Tibial artery (tissue), 4 donors: ENCODE data around the gene ATP6V0D1.

Experiments
- DNase-seq, 2 donors: peaks; one replicate each; pipeline ENCODE4 v3.0.0-alpha.2; 2019
- H3K27ac ChIP-seq, 2 donors: fragments of 200-600 bp; sonication (generic) in 1 of 2; 1 replicate in 1 of 2; 2 replicates in 1 of 2; pipeline ENCODE4 v1.5.1; 2018 to 2019; ENCODE audit warnings: mild to moderate bottlenecking in 1 of 2
- H3K27me3 ChIP-seq, 2 donors: fragments of 200-600 bp; sonication (generic) in 1 of 2; one replicate each; pipeline versions ENCODE4 v1.5.1 to v1.6.0; 2016 to 2019
- H3K36me3 ChIP-seq, 3 donors: fragments of 200-600 bp; sonication (generic) in 2 of 3; one replicate each; pipeline ENCODE4 v1.5.1; 2016 to 2019; ENCODE audit warnings: mild to moderate bottlenecking in 2 of 3
- H3K4me1 ChIP-seq, 4 donors: fragments of 200-600 bp; sonication (generic) in 2 of 4; 1 replicate in 3 of 4; 2 replicates in 1 of 4; pipeline ENCODE4 v1.5.1; 2016 to 2019
- H3K4me3 ChIP-seq, 2 donors: fragments of 200-600 bp; sonication (generic) in 1 of 2; 1 replicate in 1 of 2; 2 replicates in 1 of 2; pipeline ENCODE4 v1.5.1; 2018 to 2019; ENCODE audit warnings: mild to moderate bottlenecking in 2 of 2
- H3K9me3 ChIP-seq, 3 donors: fragments of 200-600 bp; sonication (generic) in 1 of 3; one replicate each; pipeline ENCODE4 v1.5.1; 2016 to 2019
- intact Hi-C: fragments of 100-400 bp; cut with DNase I; formaldehyde crosslinking; loops from one replicate; pipeline ENCODE4 v1.15.0; 2023; ENCODE audit warnings: low total_unique reads
- TF ChIP-seq, protein P1 (sequence below), 2 experiments: fragments of 200-600 bp in 1 of 2; fragments of 450-650 bp in 1 of 2; IDR thresholded peaks; one replicate each; pipeline ENCODE4 v1.5.1; 2017 to 2019; ENCODE audit warnings: antibody characterized with exemption in 2 of 2, mild to moderate bottlenecking in 1 of 2, moderate library complexity in 1 of 2

Gene ATP6V0D1

DNA sequence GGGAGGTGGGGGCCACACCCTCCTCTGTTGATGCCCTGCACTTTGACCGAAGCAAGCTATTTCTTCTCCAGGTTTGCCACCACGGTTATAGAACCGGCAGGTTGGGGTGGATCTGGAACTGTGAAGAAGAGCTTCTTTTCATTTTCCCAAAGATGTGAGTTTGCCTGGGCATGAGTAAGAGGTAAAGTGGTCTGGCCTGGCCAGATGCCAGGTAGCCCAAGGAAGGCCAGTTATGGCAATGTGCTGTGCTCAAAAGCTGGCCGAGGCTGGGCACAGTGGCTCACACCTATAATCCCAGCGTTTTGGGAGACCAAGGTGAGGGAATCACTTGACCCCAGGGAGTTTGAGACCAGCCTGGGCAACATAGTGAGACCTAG is 18.7 kb downstream of the ATP6V0D1 start:
- no peak overlapping the region for H3K27ac ChIP-seq
- DNase-seq, result no peak

GRCh38 chr16:67461600-67462278 is 19.2 kb downstream of the ATP6V0D1 start:
- DNase-seq, result no peak
- intact Hi-C loops, result loop anchor here (5.0 kb wide), 1 partner anchor 34 kb away; no protein-coding TSS in a partner anchor
- Histone ChIP-seq H3K27me3 (no peaks in the 10 kb centered on the region), H3K27ac (no peak overlapping the region), H3K36me3 (no peaks in the 10 kb centered on the region), H3K9me3 (no peaks in the 10 kb centered on the region), H3K4me3 (no peak overlapping the region), H3K4me1 (peaks cover 0 to 81% (median 61%) of the 10 kb centered on the region in 4 donors)
- TF ChIP-seq, protein P1, sequence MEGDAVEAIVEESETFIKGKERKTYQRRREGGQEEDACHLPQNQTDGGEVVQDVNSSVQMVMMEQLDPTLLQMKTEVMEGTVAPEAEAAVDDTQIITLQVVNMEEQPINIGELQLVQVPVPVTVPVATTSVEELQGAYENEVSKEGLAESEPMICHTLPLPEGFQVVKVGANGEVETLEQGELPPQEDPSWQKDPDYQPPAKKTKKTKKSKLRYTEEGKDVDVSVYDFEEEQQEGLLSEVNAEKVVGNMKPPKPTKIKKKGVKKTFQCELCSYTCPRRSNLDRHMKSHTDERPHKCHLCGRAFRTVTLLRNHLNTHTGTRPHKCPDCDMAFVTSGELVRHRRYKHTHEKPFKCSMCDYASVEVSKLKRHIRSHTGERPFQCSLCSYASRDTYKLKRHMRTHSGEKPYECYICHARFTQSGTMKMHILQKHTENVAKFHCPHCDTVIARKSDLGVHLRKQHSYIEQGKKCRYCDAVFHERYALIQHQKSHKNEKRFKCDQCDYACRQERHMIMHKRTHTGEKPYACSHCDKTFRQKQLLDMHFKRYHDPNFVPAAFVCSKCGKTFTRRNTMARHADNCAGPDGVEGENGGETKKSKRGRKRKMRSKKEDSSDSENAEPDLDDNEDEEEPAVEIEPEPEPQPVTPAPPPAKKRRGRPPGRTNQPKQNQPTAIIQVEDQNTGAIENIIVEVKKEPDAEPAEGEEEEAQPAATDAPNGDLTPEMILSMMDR (IDR thresholded peaks at IDR 0.05), result no peak

More for the DNA sequence above, 18.7 kb downstream of the ATP6V0D1 start:
- intact Hi-C loops, result loop anchor here (5.0 kb wide), 1 partner anchor 35 kb away; no protein-coding TSS in a partner anchor
- peaks cover 0 to 76% (median 57%) of the 10 kb centered on the region in 4 donors for H3K4me1 ChIP-seq
- H3K9me3 ChIP-seq, result no peaks in the 10 kb centered on the region
- TF ChIP-seq, protein P1 (IDR thresholded peaks at IDR 0.05), result no peak
- no peaks in the 10 kb centered on the region for H3K27me3 ChIP-seq
- H3K4me3 ChIP-seq, result no peak overlapping the region
- H3K36me3 ChIP-seq, result no peaks in the 10 kb centered on the region

DNA sequence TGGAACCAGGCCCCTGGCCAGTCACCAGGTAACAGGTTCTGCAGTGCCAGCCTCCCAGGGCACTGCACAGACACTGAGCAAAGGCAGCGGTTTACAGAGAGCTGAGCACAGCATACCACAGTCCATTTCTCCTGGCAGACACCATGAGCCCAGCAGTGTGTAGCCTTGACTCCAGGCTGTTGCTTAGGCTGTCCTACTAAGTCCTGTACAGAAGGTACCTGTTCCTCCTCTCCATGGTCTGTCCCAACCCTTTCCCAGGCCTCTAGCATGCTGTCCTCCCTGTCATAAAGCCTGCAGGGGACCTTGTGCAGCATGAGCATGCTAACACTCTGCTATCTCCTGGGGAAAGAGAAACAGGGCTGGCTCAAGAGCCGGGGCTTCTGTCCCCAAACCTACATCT is 20.0 kb downstream of the ATP6V0D1 start:
- H3K4me1 ChIP-seq, result peaks cover 0 to 86% (median 63%) of the 10 kb centered on the region in 4 donors
- H3K4me3 ChIP-seq, result no peak overlapping the region
- no peaks in the 10 kb centered on the region for H3K36me3 ChIP-seq
- no peak overlapping the region for H3K27ac ChIP-seq
- H3K27me3 ChIP-seq, result no peaks in the 10 kb centered on the region
- TF ChIP-seq, protein P1 (IDR thresholded peaks at IDR 0.05), result no peak
- no peak for DNase-seq
- intact Hi-C loops, result loop anchor here (5.0 kb wide), 1 partner anchor 34 kb away; no protein-coding TSS in a partner anchor
- no peaks in the 10 kb centered on the region for H3K9me3 ChIP-seq

GRCh38 chr16:67460168-67460567 is 20.8 kb downstream of the ATP6V0D1 start:
- TF ChIP-seq, protein P1 (IDR thresholded peaks at IDR 0.05), result no peak
- no peaks in the 10 kb centered on the region for H3K36me3 ChIP-seq
- intact Hi-C loops, result loop anchor here (5.0 kb wide), 1 partner anchor 33 kb away; no protein-coding TSS in a partner anchor
- H3K27ac ChIP-seq, result peak overlapping the region in 1 of 2 donors; percentile 54
- H3K4me3 ChIP-seq, result no peak overlapping the region
- no peaks in the 10 kb centered on the region for H3K27me3 ChIP-seq
- no peaks in the 10 kb centered on the region for H3K9me3 ChIP-seq
- no peak for DNase-seq
- peaks cover 0 to 85% (median 57%) of the 10 kb centered on the region in 4 donors for H3K4me1 ChIP-seq

DNA sequence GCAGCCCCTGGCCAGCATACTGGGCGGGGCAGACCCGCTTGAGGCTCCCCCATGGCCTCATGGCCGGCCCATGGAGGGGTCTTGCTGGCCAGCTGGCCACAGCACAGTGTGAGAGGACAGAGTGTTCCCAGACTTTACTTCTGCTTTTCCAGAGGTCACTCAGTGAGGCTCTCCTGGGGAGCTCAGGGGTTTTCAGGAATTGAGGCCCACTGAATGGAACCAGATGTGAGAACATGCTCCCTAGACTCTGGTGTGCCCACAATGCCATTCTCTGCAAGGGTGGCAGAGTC is 21.2 kb downstream of the ATP6V0D1 start:
- DNase-seq, result no peak
- H3K4me3 ChIP-seq, result no peak overlapping the region
- no peaks in the 10 kb centered on the region for H3K27me3 ChIP-seq
- H3K4me1 ChIP-seq, result peaks cover 0 to 83% (median 53%) of the 10 kb centered on the region in 4 donors
- H3K9me3 ChIP-seq, result no peaks in the 10 kb centered on the region
- H3K36me3 ChIP-seq, result no peaks in the 10 kb centered on the region
- TF ChIP-seq, protein P1 (IDR thresholded peaks at IDR 0.05), result no peak
- H3K27ac ChIP-seq, result peak overlapping the region; percentile 46 to 54
- intact Hi-C loops, result loop anchor here (5.0 kb wide), 1 partner anchor 33 kb away; no protein-coding TSS in a partner anchor
